ENCODE measurements around the gene FBP1.

Gene FBP1

DNA sequence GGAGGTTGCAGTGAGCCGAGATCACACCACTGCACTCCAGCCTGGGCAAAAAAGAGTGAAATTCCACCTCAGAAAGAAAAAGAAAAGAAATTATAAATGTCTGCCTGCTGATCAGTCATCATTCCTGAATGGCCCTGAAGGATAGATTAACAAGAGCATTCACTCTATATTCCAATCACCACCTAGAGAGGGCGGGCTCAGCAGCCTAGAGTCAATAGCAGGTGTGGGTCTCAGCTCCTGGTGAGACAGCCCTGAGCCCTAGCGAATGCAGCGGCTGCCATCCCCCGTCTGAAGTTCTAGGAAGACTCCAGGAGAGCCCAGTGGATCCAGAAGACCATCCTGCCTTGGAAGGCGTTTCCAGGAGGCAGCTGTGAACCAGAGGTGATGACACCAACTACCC, 12.0 kb downstream of the FBP1 start (continued):
- no peak for TF ChIP-seq TCF4 (CRISPR knock-in tag; IDR thresholded peaks at IDR 0.05; ENCODE audit: borderline replicate concordance)
- no peak for TF ChIP-seq ZC3H10 (CRISPR knock-in tag; IDR thresholded peaks at IDR 0.05)
- TF ChIP-seq ZFP30 (CRISPR knock-in tag; IDR thresholded peaks at IDR 0.05) = no peak

DNA sequence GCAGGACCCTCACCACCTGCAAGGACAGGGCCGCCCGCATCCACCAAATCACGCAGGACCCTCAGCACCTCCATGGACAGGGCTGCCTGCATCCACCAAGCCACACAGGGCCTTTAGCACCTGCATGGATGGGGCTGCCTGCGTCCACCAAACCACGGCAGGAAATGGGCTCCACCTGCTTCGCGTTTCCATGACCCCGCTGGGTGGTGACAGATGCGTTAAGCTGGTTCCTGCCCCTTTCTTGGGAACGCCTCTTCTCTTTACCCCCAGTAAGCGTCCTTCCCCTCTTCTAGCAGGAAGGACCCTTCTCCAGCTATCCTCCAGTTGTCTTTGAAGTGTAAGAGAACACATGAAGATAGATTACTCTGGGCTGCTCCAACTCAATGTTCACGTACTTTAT, 13.5 kb downstream of the FBP1 start:
- ATAC-seq = no peak
- TF ChIP-seq, protein P1, sequence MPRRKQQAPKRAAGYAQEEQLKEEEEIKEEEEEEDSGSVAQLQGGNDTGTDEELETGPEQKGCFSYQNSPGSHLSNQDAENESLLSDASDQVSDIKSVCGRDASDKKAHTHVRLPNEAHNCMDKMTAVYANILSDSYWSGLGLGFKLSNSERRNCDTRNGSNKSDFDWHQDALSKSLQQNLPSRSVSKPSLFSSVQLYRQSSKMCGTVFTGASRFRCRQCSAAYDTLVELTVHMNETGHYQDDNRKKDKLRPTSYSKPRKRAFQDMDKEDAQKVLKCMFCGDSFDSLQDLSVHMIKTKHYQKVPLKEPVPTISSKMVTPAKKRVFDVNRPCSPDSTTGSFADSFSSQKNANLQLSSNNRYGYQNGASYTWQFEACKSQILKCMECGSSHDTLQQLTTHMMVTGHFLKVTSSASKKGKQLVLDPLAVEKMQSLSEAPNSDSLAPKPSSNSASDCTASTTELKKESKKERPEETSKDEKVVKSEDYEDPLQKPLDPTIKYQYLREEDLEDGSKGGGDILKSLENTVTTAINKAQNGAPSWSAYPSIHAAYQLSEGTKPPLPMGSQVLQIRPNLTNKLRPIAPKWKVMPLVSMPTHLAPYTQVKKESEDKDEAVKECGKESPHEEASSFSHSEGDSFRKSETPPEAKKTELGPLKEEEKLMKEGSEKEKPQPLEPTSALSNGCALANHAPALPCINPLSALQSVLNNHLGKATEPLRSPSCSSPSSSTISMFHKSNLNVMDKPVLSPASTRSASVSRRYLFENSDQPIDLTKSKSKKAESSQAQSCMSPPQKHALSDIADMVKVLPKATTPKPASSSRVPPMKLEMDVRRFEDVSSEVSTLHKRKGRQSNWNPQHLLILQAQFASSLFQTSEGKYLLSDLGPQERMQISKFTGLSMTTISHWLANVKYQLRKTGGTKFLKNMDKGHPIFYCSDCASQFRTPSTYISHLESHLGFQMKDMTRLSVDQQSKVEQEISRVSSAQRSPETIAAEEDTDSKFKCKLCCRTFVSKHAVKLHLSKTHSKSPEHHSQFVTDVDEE (CRISPR knock-in tag; IDR thresholded peaks at IDR 0.05) = no peak
- TF ChIP-seq, protein P2, sequence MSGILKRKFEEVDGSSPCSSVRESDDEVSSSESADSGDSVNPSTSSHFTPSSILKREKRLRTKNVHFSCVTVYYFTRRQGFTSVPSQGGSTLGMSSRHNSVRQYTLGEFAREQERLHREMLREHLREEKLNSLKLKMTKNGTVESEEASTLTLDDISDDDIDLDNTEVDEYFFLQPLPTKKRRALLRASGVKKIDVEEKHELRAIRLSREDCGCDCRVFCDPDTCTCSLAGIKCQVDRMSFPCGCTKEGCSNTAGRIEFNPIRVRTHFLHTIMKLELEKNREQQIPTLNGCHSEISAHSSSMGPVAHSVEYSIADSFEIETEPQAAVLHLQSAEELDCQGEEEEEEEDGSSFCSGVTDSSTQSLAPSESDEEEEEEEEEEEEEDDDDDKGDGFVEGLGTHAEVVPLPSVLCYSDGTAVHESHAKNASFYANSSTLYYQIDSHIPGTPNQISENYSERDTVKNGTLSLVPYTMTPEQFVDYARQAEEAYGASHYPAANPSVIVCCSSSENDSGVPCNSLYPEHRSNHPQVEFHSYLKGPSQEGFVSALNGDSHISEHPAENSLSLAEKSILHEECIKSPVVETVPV (CRISPR knock-in tag; IDR thresholded peaks at IDR 0.05) = no peak
- TF ChIP-seq ZC3H10 (CRISPR knock-in tag; IDR thresholded peaks at IDR 0.05) (no peak), ZNF70 (CRISPR knock-in tag; IDR thresholded peaks at IDR 0.05) (no peak), SNAI2 (CRISPR knock-in tag; IDR thresholded peaks at IDR 0.05) (no peak)

DNA sequence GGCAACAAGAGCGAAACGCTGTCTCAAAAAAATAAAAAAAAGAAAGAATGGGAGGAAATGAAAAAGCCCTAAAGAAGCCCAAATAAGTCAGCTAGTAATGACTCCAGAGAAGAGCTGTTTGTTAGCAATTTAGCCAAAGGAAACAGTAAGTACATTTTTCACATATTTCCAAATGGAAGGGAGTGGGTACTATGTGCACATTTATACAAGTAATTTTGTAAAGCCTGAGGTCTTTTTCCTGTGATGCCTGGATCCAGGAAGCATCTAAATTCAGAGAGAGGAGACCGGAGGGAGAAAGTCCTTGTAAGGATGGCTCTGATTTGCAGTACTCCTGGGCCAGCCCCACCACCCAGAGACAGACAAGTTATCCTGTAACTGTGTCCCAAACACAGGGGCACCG, 14.7 kb downstream of the FBP1 start:
- ATAC-seq = no peak
- TF ChIP-seq ZFP3 (CRISPR knock-in tag; IDR thresholded peaks at IDR 0.05) = no peak
- TF ChIP-seq, protein P3, sequence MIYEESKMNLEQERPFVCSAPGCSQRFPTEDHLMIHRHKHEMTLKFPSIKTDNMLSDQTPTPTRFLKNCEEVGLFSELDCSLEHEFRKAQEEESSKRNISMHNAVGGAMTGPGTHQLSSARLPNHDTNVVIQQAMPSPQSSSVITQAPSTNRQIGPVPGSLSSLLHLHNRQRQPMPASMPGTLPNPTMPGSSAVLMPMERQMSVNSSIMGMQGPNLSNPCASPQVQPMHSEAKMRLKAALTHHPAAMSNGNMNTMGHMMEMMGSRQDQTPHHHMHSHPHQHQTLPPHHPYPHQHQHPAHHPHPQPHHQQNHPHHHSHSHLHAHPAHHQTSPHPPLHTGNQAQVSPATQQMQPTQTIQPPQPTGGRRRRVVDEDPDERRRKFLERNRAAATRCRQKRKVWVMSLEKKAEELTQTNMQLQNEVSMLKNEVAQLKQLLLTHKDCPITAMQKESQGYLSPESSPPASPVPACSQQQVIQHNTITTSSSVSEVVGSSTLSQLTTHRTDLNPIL (CRISPR knock-in tag; IDR thresholded peaks at IDR 0.05; ENCODE audit: low read depth) = no peak
- TF ChIP-seq, protein P2 (CRISPR knock-in tag; IDR thresholded peaks at IDR 0.05) = no peak
- TF ChIP-seq PPARA (CRISPR knock-in tag; IDR thresholded peaks at IDR 0.05; ENCODE audit: borderline replicate concordance) = no peak
- no peak for TF ChIP-seq BACH2 (CRISPR knock-in tag; IDR thresholded peaks at IDR 0.05; ENCODE audit: borderline replicate concordance)
- TF ChIP-seq, protein P4, sequence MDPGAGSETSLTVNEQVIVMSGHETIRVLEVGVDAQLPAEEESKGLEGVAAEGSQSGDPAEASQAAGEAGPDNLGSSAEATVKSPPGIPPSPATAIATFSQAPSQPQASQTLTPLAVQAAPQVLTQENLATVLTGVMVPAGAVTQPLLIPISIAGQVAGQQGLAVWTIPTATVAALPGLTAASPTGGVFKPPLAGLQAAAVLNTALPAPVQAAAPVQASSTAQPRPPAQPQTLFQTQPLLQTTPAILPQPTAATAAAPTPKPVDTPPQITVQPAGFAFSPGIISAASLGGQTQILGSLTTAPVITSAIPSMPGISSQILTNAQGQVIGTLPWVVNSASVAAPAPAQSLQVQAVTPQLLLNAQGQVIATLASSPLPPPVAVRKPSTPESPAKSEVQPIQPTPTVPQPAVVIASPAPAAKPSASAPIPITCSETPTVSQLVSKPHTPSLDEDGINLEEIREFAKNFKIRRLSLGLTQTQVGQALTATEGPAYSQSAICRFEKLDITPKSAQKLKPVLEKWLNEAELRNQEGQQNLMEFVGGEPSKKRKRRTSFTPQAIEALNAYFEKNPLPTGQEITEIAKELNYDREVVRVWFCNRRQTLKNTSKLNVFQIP (CRISPR knock-in tag; IDR thresholded peaks at IDR 0.05; ENCODE audit: borderline replicate concordance, low read depth) = no peak
- TF ChIP-seq CSDC2 (CRISPR knock-in tag; IDR thresholded peaks at IDR 0.05) = no peak
- TF ChIP-seq, protein P5, sequence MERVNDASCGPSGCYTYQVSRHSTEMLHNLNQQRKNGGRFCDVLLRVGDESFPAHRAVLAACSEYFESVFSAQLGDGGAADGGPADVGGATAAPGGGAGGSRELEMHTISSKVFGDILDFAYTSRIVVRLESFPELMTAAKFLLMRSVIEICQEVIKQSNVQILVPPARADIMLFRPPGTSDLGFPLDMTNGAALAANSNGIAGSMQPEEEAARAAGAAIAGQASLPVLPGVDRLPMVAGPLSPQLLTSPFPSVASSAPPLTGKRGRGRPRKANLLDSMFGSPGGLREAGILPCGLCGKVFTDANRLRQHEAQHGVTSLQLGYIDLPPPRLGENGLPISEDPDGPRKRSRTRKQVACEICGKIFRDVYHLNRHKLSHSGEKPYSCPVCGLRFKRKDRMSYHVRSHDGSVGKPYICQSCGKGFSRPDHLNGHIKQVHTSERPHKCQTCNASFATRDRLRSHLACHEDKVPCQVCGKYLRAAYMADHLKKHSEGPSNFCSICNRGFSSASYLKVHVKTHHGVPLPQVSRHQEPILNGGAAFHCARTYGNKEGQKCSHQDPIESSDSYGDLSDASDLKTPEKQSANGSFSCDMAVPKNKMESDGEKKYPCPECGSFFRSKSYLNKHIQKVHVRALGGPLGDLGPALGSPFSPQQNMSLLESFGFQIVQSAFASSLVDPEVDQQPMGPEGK (CRISPR knock-in tag; IDR thresholded peaks at IDR 0.05; ENCODE audit: borderline replicate concordance) = no peak
- TF ChIP-seq RARB (CRISPR knock-in tag; IDR thresholded peaks at IDR 0.05) = no peak
- no peak for TF ChIP-seq ZC3H10 (CRISPR knock-in tag; IDR thresholded peaks at IDR 0.05)
- TF ChIP-seq TCF4 (CRISPR knock-in tag; IDR thresholded peaks at IDR 0.05; ENCODE audit: borderline replicate concordance) = no peak
- no peak for TF ChIP-seq SNAI2 (CRISPR knock-in tag; IDR thresholded peaks at IDR 0.05)
- TF ChIP-seq ISL1 (CRISPR knock-in tag; IDR thresholded peaks at IDR 0.05) = no peak

DNA sequence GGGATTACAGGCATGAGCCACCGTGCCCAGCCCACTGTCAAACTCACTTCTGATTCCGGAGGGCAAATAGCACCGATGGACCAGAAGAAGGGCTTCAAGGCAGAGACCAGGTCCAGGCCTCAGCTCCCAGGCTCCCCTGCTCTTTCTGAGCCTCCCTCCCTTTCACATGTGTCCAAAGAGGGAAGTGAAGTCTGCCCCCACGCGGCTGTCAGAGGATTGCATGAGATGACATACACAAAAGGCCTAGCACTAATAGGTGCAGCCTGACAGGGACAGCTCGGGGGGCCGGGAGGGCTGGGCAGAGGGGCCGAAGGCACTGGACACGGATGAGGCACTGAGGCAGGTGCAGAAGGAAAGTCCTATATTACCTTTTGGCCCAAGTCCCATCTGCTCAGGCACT, 16.1 kb downstream of the FBP1 start:
- no peak for TF ChIP-seq ZFP3 (CRISPR knock-in tag; IDR thresholded peaks at IDR 0.05)
- TF ChIP-seq ESRRG (CRISPR knock-in tag; IDR thresholded peaks at IDR 0.05) = no peak
- no peak for TF ChIP-seq GLIS3 (CRISPR knock-in tag; IDR thresholded peaks at IDR 0.05)
- no peak for TF ChIP-seq ZNF8 (CRISPR knock-in tag; IDR thresholded peaks at IDR 0.05)
- TF ChIP-seq TOX (CRISPR knock-in tag; IDR thresholded peaks at IDR 0.05; ENCODE audit: borderline replicate concordance) = no peak
- TF ChIP-seq ISL1 (CRISPR knock-in tag; IDR thresholded peaks at IDR 0.05) = no peak
- peak; percentile 81 for ATAC-seq

Measured in SK-N-SH treated with all-trans-retinoic acid at 6 μM for 48 hours (cell line).